Osteoblast (primary cell): Measurements from ENCODE around the gene NR5A2. TPM values are rescaled to one million over a fixed set of nuclear protein-coding genes. Genes with fewer than 3 reads are reported as not detected.

Experiments
- DNase-seq: peaks from one replicate; pipeline ENCODE4 v3.0.0; 2011; ENCODE audit warnings: low spot score, mixed read lengths; ENCODE audit not compliant: insufficient read length; ENCODE audit errors: missing footprints
- H2AFZ ChIP-seq: 2 replicates; pipeline ENCODE4 v1.6.0; 2011; ENCODE audit warnings: mild to moderate bottlenecking, low read length
- H3K27ac ChIP-seq: 2 replicates; pipeline ENCODE4 v1.5.1; 2011; ENCODE audit warnings: mild to moderate bottlenecking, low read depth, low read length, moderate library complexity
- H3K27me3 ChIP-seq: 2 replicates; pipeline ENCODE4 v1.6.0; 2012; ENCODE audit warnings: mild to moderate bottlenecking, control low read depth, inconsistent platforms, low read length, moderate library complexity; ENCODE audit not compliant: insufficient read depth
- H3K36me3 ChIP-seq: 2 replicates; pipeline ENCODE4 v1.5.1; 2011; ENCODE audit warnings: mild to moderate bottlenecking, low read length, control low read depth, moderate library complexity; ENCODE audit not compliant: insufficient read depth
- H3K4me1 ChIP-seq: 2 replicates; pipeline ENCODE4 v1.5.1; 2011; ENCODE audit warnings: mild to moderate bottlenecking, low read length, control low read depth, moderate library complexity; ENCODE audit not compliant: insufficient read depth
- H3K4me2 ChIP-seq: 2 replicates; pipeline ENCODE4 v1.6.0; 2011; ENCODE audit warnings: mild to moderate bottlenecking, low read length; ENCODE audit not compliant: insufficient read depth
- H3K4me3 ChIP-seq: fragments of 200-600 bp; sonication (generic); 3 replicates; pipeline ENCODE4 v1.5.1; 2012; ENCODE audit warnings: mild to moderate bottlenecking, low read length, inconsistent platforms; ENCODE audit not compliant: insufficient read depth
- H3K79me2 ChIP-seq: 2 replicates; pipeline ENCODE4 v1.6.0; 2012; ENCODE audit warnings: mild to moderate bottlenecking, low read length, control low read depth, inconsistent platforms; ENCODE audit not compliant: insufficient read depth
- H3K9me3 ChIP-seq: 2 replicates; pipeline ENCODE4 v1.5.1; 2011; ENCODE audit warnings: low read depth, low read length, control low read depth
- H4K20me1 ChIP-seq: 2 replicates; pipeline ENCODE4 v1.6.0; 2012; ENCODE audit warnings: mild to moderate bottlenecking, low read length, control low read depth; ENCODE audit not compliant: insufficient read depth
- total RNA-seq: library from RNA; depleted of rRNA; stranded (reverse); fragments of >200 nt; gene quantifications from 2 replicates; pipeline ENCODE4 v1.2.3, GENCODE V29; 2012
- TF ChIP-seq, protein P1 (sequence below): IDR thresholded peaks from 2 replicates; pipeline ENCODE4 v1.5.1; 2011; ENCODE audit warnings: mild to moderate bottlenecking, low read depth, low read length, moderate library complexity; ENCODE audit errors: extremely low read depth

NR5A2 gene
- total RNA-seq, 1 donor: not detected

DNA sequence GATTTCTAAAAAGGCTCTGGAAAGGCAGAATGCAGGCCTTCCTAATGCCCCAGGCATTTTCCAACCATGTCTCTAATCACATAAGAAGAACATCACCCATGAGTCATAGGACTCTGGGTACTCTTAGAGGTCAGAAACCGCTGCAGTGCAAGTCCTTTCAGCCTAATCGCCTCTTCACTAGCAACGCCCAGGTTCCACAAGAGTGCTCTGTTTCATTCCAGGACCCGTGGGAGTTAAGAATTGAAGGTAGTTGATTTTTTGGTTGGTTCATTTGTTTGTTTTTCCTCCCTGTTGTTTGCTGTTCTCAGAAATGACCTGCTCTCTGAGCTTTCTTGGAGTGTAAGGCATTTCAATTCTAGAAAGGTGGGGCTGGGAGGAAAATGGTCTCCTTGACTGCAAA, 123.2 kb downstream of the NR5A2 start:
- H3K27ac ChIP-seq: no peak overlapping the region
- H3K9me3 ChIP-seq: no peaks in the 10 kb centered on the region
- TF ChIP-seq, protein P1, sequence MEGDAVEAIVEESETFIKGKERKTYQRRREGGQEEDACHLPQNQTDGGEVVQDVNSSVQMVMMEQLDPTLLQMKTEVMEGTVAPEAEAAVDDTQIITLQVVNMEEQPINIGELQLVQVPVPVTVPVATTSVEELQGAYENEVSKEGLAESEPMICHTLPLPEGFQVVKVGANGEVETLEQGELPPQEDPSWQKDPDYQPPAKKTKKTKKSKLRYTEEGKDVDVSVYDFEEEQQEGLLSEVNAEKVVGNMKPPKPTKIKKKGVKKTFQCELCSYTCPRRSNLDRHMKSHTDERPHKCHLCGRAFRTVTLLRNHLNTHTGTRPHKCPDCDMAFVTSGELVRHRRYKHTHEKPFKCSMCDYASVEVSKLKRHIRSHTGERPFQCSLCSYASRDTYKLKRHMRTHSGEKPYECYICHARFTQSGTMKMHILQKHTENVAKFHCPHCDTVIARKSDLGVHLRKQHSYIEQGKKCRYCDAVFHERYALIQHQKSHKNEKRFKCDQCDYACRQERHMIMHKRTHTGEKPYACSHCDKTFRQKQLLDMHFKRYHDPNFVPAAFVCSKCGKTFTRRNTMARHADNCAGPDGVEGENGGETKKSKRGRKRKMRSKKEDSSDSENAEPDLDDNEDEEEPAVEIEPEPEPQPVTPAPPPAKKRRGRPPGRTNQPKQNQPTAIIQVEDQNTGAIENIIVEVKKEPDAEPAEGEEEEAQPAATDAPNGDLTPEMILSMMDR: no peak
- peak; percentile 94 for DNase-seq
- H3K4me2 ChIP-seq: no peak overlapping the region
- no peak overlapping the region for H3K4me3 ChIP-seq
- H3K79me2 ChIP-seq: no peaks in the 10 kb centered on the region
- peaks cover 6% of the 10 kb centered on the region for H3K4me1 ChIP-seq
- no peak overlapping the region for H2AFZ ChIP-seq
- H3K36me3 ChIP-seq: no peaks in the 10 kb centered on the region
- no peaks in the 10 kb centered on the region for H3K27me3 ChIP-seq
- no peaks in the 10 kb centered on the region for H4K20me1 ChIP-seq

DNA sequence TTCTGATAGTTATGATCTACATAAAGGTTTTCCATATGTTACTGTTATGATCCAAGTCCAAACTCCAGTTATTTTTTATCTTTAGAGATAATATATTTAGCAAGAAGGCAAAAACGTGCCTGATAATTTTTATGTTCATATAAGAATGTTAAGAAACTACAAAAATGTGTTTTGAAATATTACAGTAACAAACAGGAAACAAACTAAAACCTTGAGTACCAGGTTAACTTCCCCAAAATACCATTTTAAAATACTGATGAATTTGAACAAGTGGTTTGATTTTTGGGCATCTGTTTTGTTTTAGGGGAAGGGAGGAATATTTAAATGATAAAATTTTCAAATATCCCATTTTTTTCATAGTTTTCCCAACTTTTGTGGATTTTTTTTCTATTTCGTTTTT, 124.8 kb downstream of the NR5A2 start:
- Histone ChIP-seq H2AFZ (no peak overlapping the region), H3K4me3 (no peak overlapping the region), H4K20me1 (no peaks in the 10 kb centered on the region), H3K4me2 (no peak overlapping the region), H3K27ac (no peak overlapping the region), H3K4me1 (peaks cover 6% of the 10 kb centered on the region), H3K9me3 (no peaks in the 10 kb centered on the region), H3K36me3 (no peaks in the 10 kb centered on the region), H3K27me3 (no peaks in the 10 kb centered on the region), H3K79me2 (no peaks in the 10 kb centered on the region)
- TF ChIP-seq, protein P1: no peak
- DNase-seq: no peak

DNA sequence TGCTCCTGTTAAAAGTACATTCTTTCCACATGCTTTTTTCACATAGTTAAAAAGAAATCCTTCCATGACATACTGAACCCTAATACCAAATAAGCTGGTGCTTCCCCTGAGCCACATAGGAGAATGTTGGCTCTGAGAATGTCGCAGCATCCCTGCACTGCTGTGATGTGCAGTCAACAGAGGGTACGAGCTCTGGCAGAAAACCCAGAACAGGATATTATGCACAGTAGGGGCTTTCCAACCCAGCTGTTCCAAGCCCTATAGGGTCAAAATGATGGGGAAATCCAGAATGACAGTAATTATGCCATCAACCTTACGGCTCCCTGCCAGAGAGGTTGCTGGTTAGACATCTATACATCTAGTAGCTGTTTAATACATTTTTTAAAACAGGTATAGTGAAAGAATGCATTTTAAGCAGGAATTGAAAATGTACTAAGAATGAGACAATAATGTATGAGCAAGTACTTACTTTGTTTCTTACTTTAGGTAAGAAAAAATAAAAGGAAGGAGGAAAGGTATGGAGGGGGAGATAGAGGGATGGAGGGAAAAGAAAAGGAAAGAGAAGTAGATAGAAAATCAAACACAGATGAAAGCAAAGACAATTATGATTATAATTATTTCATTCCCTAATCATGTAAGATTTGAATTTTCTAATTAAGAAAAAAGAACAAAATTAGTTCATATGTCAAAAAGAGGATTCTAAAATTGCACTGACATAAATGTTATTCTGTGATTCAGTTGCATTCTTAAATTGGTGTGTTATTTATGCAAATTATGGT, 126.0 kb downstream of the NR5A2 start:
- no peaks in the 10 kb centered on the region for H3K27me3 ChIP-seq
- H3K27ac ChIP-seq: no peak overlapping the region
- no peak overlapping the region for H2AFZ ChIP-seq
- DNase-seq: no peak
- H3K4me3 ChIP-seq: no peak overlapping the region
- TF ChIP-seq, protein P1: no peak
- no peaks in the 10 kb centered on the region for H4K20me1 ChIP-seq
- H3K79me2 ChIP-seq: no peaks in the 10 kb centered on the region
- H3K36me3 ChIP-seq: no peaks in the 10 kb centered on the region
- H3K9me3 ChIP-seq: no peaks in the 10 kb centered on the region
- H3K4me2 ChIP-seq: no peak overlapping the region
- H3K4me1 ChIP-seq: peaks cover 6% of the 10 kb centered on the region

DNA sequence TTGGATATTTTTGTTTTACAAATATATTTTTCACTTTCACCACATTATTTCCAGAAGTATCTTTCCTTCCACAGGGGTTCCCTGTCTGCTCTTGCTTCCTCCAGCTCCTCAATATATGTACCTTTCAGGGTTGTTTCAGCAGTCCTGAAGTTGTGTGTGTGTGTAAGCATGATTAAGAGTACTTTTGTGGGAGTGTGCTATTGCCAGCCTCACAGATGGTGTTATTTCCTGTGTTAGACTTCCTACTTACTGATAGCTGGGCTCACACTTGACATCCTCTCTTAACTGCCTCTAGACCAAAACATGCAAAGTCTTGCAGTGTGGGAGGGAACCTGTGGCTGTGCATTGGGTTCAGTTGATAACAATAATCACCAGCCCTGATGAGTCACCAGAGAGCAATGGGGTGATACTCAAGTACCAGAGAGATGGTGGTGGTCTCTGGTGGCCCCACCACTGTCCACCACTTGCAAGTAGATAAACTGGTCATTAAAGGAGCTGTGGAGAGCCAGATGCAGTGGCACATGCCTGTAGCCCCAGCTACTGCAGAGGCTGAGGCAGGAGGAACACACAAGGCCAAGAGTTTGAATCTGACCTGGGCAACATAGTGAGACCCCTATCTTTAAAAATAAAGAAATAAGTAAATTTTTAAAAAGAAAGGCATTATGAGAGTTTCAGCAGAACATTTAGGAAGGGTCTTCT, 126.7 kb downstream of the NR5A2 start:
- no peak for DNase-seq
- TF ChIP-seq, protein P1: no peak
- H4K20me1 ChIP-seq: no peaks in the 10 kb centered on the region
- H3K27me3 ChIP-seq: no peaks in the 10 kb centered on the region
- no peak overlapping the region for H3K4me3 ChIP-seq
- no peak overlapping the region for H3K27ac ChIP-seq
- no peak overlapping the region for H2AFZ ChIP-seq
- no peaks in the 10 kb centered on the region for H3K79me2 ChIP-seq
- no peaks in the 10 kb centered on the region for H3K9me3 ChIP-seq
- no peaks in the 10 kb centered on the region for H3K36me3 ChIP-seq
- H3K4me1 ChIP-seq: peaks cover 6% of the 10 kb centered on the region
- no peak overlapping the region for H3K4me2 ChIP-seq
